ENCODE measurements around the gene MRPS34. TPM values are rescaled to one million over a fixed set of nuclear protein-coding genes. Genes with fewer than 3 reads are reported as not detected.

Gene MRPS34
- total RNA-seq, 1 experiment from 2014 or later: 247 TPM

- POLR2A ChIA-PET (ENCODE audit: low non-redundant PET): no interaction called here
- H3K4me1 ChIP-seq (ENCODE audit: insufficient read depth, low read length, poor library complexity, severe bottlenecking): no peaks in the 10 kb centered on the region
- H3K27ac ChIP-seq (ENCODE audit: low read depth, low read length, poor library complexity, severe bottlenecking): no peak overlapping the region
- H3K27me3 ChIP-seq (replicated peaks; ENCODE audit: insufficient read depth, low read depth, low read length, poor library complexity): no peaks in the 10 kb centered on the region
- no peak overlapping the region for H3K4me3 ChIP-seq (ENCODE audit: low read depth, low read length, poor library complexity, severe bottlenecking)
- no peaks in the 10 kb centered on the region for H3K36me3 ChIP-seq (ENCODE audit: insufficient read depth, low read length, poor library complexity, severe bottlenecking)
- BruUV-seq (replicated peaks): no TSS peak
- CTCF ChIA-PET: no interaction called here
- no peak for DNase-seq (ENCODE audit: low spot score)
- no peaks in the 10 kb centered on the region for H3K9me3 ChIP-seq (ENCODE audit: low read depth, low read length, poor library complexity, severe bottlenecking)
- TF ChIP-seq EZH2 (IDR thresholded peaks at IDR 0.05; ENCODE audit: borderline replicate concordance, low read depth, low read length, poor library complexity, severe bottlenecking): no peak
- TF ChIP-seq, protein P1, sequence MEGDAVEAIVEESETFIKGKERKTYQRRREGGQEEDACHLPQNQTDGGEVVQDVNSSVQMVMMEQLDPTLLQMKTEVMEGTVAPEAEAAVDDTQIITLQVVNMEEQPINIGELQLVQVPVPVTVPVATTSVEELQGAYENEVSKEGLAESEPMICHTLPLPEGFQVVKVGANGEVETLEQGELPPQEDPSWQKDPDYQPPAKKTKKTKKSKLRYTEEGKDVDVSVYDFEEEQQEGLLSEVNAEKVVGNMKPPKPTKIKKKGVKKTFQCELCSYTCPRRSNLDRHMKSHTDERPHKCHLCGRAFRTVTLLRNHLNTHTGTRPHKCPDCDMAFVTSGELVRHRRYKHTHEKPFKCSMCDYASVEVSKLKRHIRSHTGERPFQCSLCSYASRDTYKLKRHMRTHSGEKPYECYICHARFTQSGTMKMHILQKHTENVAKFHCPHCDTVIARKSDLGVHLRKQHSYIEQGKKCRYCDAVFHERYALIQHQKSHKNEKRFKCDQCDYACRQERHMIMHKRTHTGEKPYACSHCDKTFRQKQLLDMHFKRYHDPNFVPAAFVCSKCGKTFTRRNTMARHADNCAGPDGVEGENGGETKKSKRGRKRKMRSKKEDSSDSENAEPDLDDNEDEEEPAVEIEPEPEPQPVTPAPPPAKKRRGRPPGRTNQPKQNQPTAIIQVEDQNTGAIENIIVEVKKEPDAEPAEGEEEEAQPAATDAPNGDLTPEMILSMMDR (conservative IDR thresholded peaks at IDR 0.05; ENCODE audit: low read depth, low read length): no peak
- intact Hi-C loops (cut with micrococcal nuclease; ENCODE audit: unreplicated experiment): no loop called here
Observed at GRCh38 chr16:1818204-1818872, 45.4 kb upstream of the MRPS34 start.

DNA sequence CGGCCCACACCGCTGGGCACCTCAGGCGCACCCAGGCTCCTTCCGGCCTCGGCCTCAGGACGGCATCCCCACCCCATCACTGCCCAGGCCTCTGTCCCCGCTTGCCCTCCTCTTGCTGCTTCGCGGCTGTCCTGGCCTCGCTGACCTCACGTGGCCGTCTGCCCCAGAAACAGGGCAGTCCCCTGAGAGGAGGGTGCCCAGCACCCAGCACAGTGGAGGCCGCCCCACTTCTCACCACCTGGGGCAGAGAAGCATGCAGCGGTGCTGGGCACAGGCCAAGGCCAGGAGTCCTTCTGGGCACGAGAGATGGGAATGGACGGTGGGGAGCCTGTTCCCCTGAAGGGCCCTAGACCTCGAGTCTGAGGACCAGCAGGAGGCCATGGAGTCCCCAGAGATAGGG, 44.8 kb upstream of the MRPS34 start:
- Histone ChIP-seq H3K36me3 (ENCODE audit: insufficient read depth, low read length, poor library complexity, severe bottlenecking) (no peaks in the 10 kb centered on the region), H3K4me3 (ENCODE audit: low read depth, low read length, poor library complexity, severe bottlenecking) (no peak overlapping the region), H3K9me3 (ENCODE audit: low read depth, low read length, poor library complexity, severe bottlenecking) (no peaks in the 10 kb centered on the region), H3K27me3 (replicated peaks; ENCODE audit: insufficient read depth, low read depth, low read length, poor library complexity) (no peaks in the 10 kb centered on the region), H3K4me1 (ENCODE audit: insufficient read depth, low read length, poor library complexity, severe bottlenecking) (peaks cover 5% of the 10 kb centered on the region), H3K27ac (ENCODE audit: low read depth, low read length, poor library complexity, severe bottlenecking) (no peak overlapping the region)
- no peak for TF ChIP-seq EZH2 (IDR thresholded peaks at IDR 0.05; ENCODE audit: borderline replicate concordance, low read depth, low read length, poor library complexity, severe bottlenecking)
- TF ChIP-seq, protein P1 (conservative IDR thresholded peaks at IDR 0.05; ENCODE audit: low read depth, low read length): no peak
- POLR2A ChIA-PET (ENCODE audit: low non-redundant PET): no interaction called here
- no peak for DNase-seq (ENCODE audit: low spot score)
- intact Hi-C loops (cut with micrococcal nuclease; ENCODE audit: unreplicated experiment): no loop called here
- no TSS peak for BruUV-seq (replicated peaks)
- CTCF ChIA-PET: no interaction called here

GRCh38 chr16:1817276-1817589, 44.3 kb upstream of the MRPS34 start:
- Histone ChIP-seq H3K27me3 (replicated peaks; ENCODE audit: insufficient read depth, low read depth, low read length, poor library complexity) (no peaks in the 10 kb centered on the region), H3K4me1 (ENCODE audit: insufficient read depth, low read length, poor library complexity, severe bottlenecking) (peaks cover 9% of the 10 kb centered on the region), H3K27ac (ENCODE audit: low read depth, low read length, poor library complexity, severe bottlenecking) (no peak overlapping the region), H3K36me3 (ENCODE audit: insufficient read depth, low read length, poor library complexity, severe bottlenecking) (no peaks in the 10 kb centered on the region), H3K4me3 (ENCODE audit: low read depth, low read length, poor library complexity, severe bottlenecking) (no peak overlapping the region), H3K9me3 (ENCODE audit: low read depth, low read length, poor library complexity, severe bottlenecking) (no peaks in the 10 kb centered on the region)
- TF ChIP-seq, protein P1 (conservative IDR thresholded peaks at IDR 0.05; ENCODE audit: low read depth, low read length): no peak
- TF ChIP-seq EZH2 (IDR thresholded peaks at IDR 0.05; ENCODE audit: borderline replicate concordance, low read depth, low read length, poor library complexity, severe bottlenecking): no peak
- no peak for DNase-seq (ENCODE audit: low spot score)
- CTCF ChIA-PET: no interaction called here
- BruUV-seq (replicated peaks): no TSS peak
- intact Hi-C loops (cut with micrococcal nuclease; ENCODE audit: unreplicated experiment): no loop called here
- POLR2A ChIA-PET (ENCODE audit: low non-redundant PET): no interaction called here
